Renal cortical epithelial cell (primary cell): ENCODE results near the gene WDR83. TPM values are rescaled to one million over a fixed set of nuclear protein-coding genes. Genes with fewer than 3 reads are reported as not detected.

Experiments
- DNase-seq: peaks from one replicate; pipeline ENCODE4 v3.0.0-alpha.2; 2011; ENCODE audit warnings: low read depth
- total RNA-seq: library from RNA; depleted of rRNA; stranded (reverse); fragments of >200 nt; gene quantifications from 2 replicates; pipeline ENCODE4 v1.2.3, GENCODE V29; 2014

The WDR83 gene
- total RNA-seq, 1 donor from 2014 or later = 10.3 TPM

- no peak for DNase-seq
Observed at GRCh38 chr19:12655546-12655945, 11.1 kb upstream of the WDR83 start.

- DNase-seq = no peak
Observed at GRCh38 chr19:12656899-12657571, 9.6 kb upstream of the WDR83 start.

GRCh38 chr19:12657966-12658365 is 8.6 kb upstream of the WDR83 start:
- DNase-seq = no peak

- no peak for DNase-seq
Observed at GRCh38 chr19:12660980-12661379, 5.6 kb upstream of the WDR83 start.

GRCh38 chr19:12664406-12665280 is 2.0 kb upstream of the WDR83 start:
- DNase-seq = no peak

GRCh38 chr19:12665281-12665573 is 1.4 kb upstream of the WDR83 start:
- DNase-seq = no peak

- no peak for DNase-seq
Observed at GRCh38 chr19:12665671-12666264, 839 bp upstream of the WDR83 start.

GRCh38 chr19:12667731-12668302 is 1.2 kb downstream of the WDR83 start:
- DNase-seq = no peak

- no peak for DNase-seq
Observed at GRCh38 chr19:12668346-12668745, 1.7 kb downstream of the WDR83 start.

- peak; percentile 37 for DNase-seq
Observed at GRCh38 chr19:12668932-12669269, 2.3 kb downstream of the WDR83 start.

GRCh38 chr19:12669270-12670158 is 2.9 kb downstream of the WDR83 start:
- peak; percentile 73 for DNase-seq

GRCh38 chr19:12670159-12670928 is 3.7 kb downstream of the WDR83 start:
- DNase-seq = no peak

- no peak for DNase-seq
Observed at GRCh38 chr19:12672744-12673143, 6.1 kb downstream of the WDR83 start.

- no peak for DNase-seq
Observed at GRCh38 chr19:12675399-12675798, 8.8 kb downstream of the WDR83 start.

- DNase-seq = no peak
Observed at GRCh38 chr19:12675940-12676339, 9.3 kb downstream of the WDR83 start.

- DNase-seq = peak; percentile 61
Observed at GRCh38 chr19:12676384-12676792, 9.8 kb downstream of the WDR83 start.

- no peak for DNase-seq
Observed at GRCh38 chr19:12676928-12677327, 10.3 kb downstream of the WDR83 start.

- peak; percentile 22 for DNase-seq
Observed at GRCh38 chr19:12678039-12678438, 11.4 kb downstream of the WDR83 start.

GRCh38 chr19:12680034-12680433 is 13.4 kb downstream of the WDR83 start:
- DNase-seq = no peak

- peak; percentile 97 for DNase-seq
Observed at GRCh38 chr19:12681074-12681987, 14.7 kb downstream of the WDR83 start, which contains the start of gene DHPS. TSS of gene DHPS (minus strand) at chr19:12681880. CDS start at chr19:12681766, 114 bp downstream.
